Head of caudate nucleus (tissue), 42 donors: ENCODE results near the gene VSIR.
A peak's percentile ranks its signal among the peaks of the same experiment; 100 is the strongest.

Experiments used
- DNase-seq, 42 donors: peaks; one replicate each; pipeline versions ENCODE4 v3.0.0 to v3.0.0-alpha.2; 2020 to 2021; ENCODE audit warnings: mixed read lengths in 7 of 42
- intact Hi-C: fragments of 100-400 bp; cut with DNase I; formaldehyde crosslinking; loops from one replicate; pipeline ENCODE4 v1.15.0; 2022

The VSIR gene

GRCh38 chr10:71753091-71753959 lies 20.0 kb downstream of the VSIR start:
- intact Hi-C loops, result no loop called here
- peak in 28 of 42 donors; percentile 21 to 79 (median 50) for DNase-seq

- intact Hi-C loops, result no loop called here
- no peak for DNase-seq
Observed at GRCh38 chr10:71752391-71753090, 20.8 kb downstream of the VSIR start.

- no peak for DNase-seq
- intact Hi-C loops, result no loop called here
Observed at GRCh38 chr10:71751515-71752224, 21.6 kb downstream of the VSIR start.

- DNase-seq, result no peak
- intact Hi-C loops, result no loop called here
Observed at GRCh38 chr10:71750986-71751385, 22.3 kb downstream of the VSIR start.

GRCh38 chr10:71750124-71750841 lies 23.0 kb downstream of the VSIR start:
- no peak for DNase-seq
- intact Hi-C loops, result no loop called here

GRCh38 chr10:71749396-71749795 lies 23.9 kb downstream of the VSIR start:
- intact Hi-C loops, result no loop called here
- no peak for DNase-seq

GRCh38 chr10:71748671-71749191 lies 24.6 kb downstream of the VSIR start:
- intact Hi-C loops, result no loop called here
- DNase-seq, result peak in 35 of 42 donors; percentile 30 to 74 (median 54)

GRCh38 chr10:71747551-71748523 lies 25.5 kb downstream of the VSIR start:
- intact Hi-C loops, result no loop called here
- DNase-seq, result peak in 6 of 42 donors; percentile 38 to 54 (median 45)

- DNase-seq, result no peak
- intact Hi-C loops, result no loop called here
Observed at GRCh38 chr10:71747039-71747531, 26.2 kb downstream of the VSIR start.

GRCh38 chr10:71746344-71747037 lies 26.8 kb downstream of the VSIR start:
- no peak for DNase-seq
- intact Hi-C loops, result no loop called here

GRCh38 chr10:71745664-71746250 lies 27.6 kb downstream of the VSIR start:
- intact Hi-C loops, result no loop called here
- no peak for DNase-seq

- intact Hi-C loops, result no loop called here
- no peak for DNase-seq
Observed at GRCh38 chr10:71744897-71745663, 28.2 kb downstream of the VSIR start.

GRCh38 chr10:71743866-71744265 lies 29.5 kb downstream of the VSIR start:
- no peak for DNase-seq

GRCh38 chr10:71743089-71743838 lies 30.1 kb downstream of the VSIR start:
- DNase-seq, result no peak
- intact Hi-C loops, result no loop called here

More at GRCh38 chr10:71743866-71744265, 29.5 kb downstream of the VSIR start:
- intact Hi-C loops, result no loop called here
